MM.1S (cell line): ENCODE measurements around the gene NCCRP1.

Experiments used
- EZH2 ChIP-seq: fragments of 300-600 bp; sonication (generic); optimal IDR thresholded peaks from 2 replicates; pipeline ENCODE3; 2017; ENCODE audit warnings: low read depth, mild to moderate bottlenecking, antibody characterized with exemption, low read length, mixed read lengths
- EZH2phosphoT487 ChIP-seq: fragments of 300-600 bp; sonication (generic); IDR thresholded peaks from 2 replicates; pipeline ENCODE4 v1.6.1; 2018; ENCODE audit warnings: antibody characterized with exemption, low read length
- TF ChIP-seq, protein P1 (sequence below): fragments of 300-600 bp; sonication (generic); IDR thresholded peaks from 2 replicates; pipeline ENCODE4 v1.5.1; 2016; ENCODE audit warnings: antibody characterized with exemption, low read length, mixed read lengths

- TF ChIP-seq, protein P1, sequence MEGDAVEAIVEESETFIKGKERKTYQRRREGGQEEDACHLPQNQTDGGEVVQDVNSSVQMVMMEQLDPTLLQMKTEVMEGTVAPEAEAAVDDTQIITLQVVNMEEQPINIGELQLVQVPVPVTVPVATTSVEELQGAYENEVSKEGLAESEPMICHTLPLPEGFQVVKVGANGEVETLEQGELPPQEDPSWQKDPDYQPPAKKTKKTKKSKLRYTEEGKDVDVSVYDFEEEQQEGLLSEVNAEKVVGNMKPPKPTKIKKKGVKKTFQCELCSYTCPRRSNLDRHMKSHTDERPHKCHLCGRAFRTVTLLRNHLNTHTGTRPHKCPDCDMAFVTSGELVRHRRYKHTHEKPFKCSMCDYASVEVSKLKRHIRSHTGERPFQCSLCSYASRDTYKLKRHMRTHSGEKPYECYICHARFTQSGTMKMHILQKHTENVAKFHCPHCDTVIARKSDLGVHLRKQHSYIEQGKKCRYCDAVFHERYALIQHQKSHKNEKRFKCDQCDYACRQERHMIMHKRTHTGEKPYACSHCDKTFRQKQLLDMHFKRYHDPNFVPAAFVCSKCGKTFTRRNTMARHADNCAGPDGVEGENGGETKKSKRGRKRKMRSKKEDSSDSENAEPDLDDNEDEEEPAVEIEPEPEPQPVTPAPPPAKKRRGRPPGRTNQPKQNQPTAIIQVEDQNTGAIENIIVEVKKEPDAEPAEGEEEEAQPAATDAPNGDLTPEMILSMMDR = no peak
- TF ChIP-seq EZH2 = no peak
- TF ChIP-seq EZH2phosphoT487 = no peak
These were observed 21.2 kb upstream of the NCCRP1 start for GRCh38 chr19:39175564-39175963.
